Lung (tissue), 12 donors: ENCODE data around the gene GPR39. TPM values are rescaled to one million over a fixed set of nuclear protein-coding genes. Genes with fewer than 3 reads are reported as not detected.

Source experiments
- ATAC-seq: fragments of 200-7000 bp; cut with Tn5 transposase; one replicate; pipeline ENCODE4 v1.9.1; 2020; ENCODE audit warnings: moderate number of reproducible peaks; ENCODE audit not compliant: insufficient read depth, low FRiP score
- DNase-seq, 3 donors: peaks; one replicate each; pipeline ENCODE4 v3.0.0-alpha.2; 2013 to 2017
- H3K27ac ChIP-seq, 2 donors: one replicate each; pipeline ENCODE4 v1.5.1; 2013; ENCODE audit warnings: mild to moderate bottlenecking in 2 of 2, moderate library complexity in 2 of 2, control low read depth in 1 of 2, inconsistent platforms in 1 of 2, low read depth in 1 of 2, low read length in 1 of 2
- H3K27me3 ChIP-seq, 3 donors: one replicate each; pipeline ENCODE4 v1.5.1; 2013; ENCODE audit warnings: low read length in 2 of 3; ENCODE audit not compliant: control insufficient read depth in 3 of 3, insufficient read depth in 3 of 3
- H3K36me3 ChIP-seq, 4 donors: one replicate each; pipeline ENCODE4 v1.5.1; 2013; ENCODE audit warnings: low read length in 4 of 4, mild to moderate bottlenecking in 1 of 4, moderate library complexity in 1 of 4; ENCODE audit not compliant: control insufficient read depth in 4 of 4, insufficient read depth in 4 of 4
- H3K4me1 ChIP-seq, 5 donors: one replicate each; pipeline ENCODE4 v1.5.1; 2013; ENCODE audit warnings: low read length in 5 of 5, mild to moderate bottlenecking in 2 of 5, moderate library complexity in 1 of 5; ENCODE audit not compliant: control insufficient read depth in 5 of 5, insufficient read depth in 5 of 5
- H3K4me3 ChIP-seq: one replicate; pipeline ENCODE4 v1.5.1; 2013; ENCODE audit warnings: mild to moderate bottlenecking, control low read depth, moderate library complexity
- H3K9ac ChIP-seq, 2 donors: one replicate each; pipeline ENCODE4 v1.5.1; 2013; ENCODE audit warnings: low read length in 2 of 2, control low read depth in 1 of 2; ENCODE audit not compliant: insufficient read depth in 1 of 2
- H3K9me3 ChIP-seq, 4 donors: one replicate each; pipeline ENCODE4 v1.5.1; 2013; ENCODE audit warnings: low read length in 3 of 4, mild to moderate bottlenecking in 1 of 4, moderate library complexity in 1 of 4; ENCODE audit not compliant: control insufficient read depth in 4 of 4, insufficient read depth in 3 of 4
- WGBS, 2 donors: extraction: QIAGEN DNeasy Blood & Tissue Kit; methylation state at CpG; one replicate each; pipeline ENCODE4 v1.1.7; 2013; 5-methylcytosine and 5-hydroxymethylcytosine counted together
- polyA plus RNA-seq, 2 donors: library from polyadenylated mRNA; stranded (reverse); fragments of 200-250 nt; gene quantifications; one replicate each; pipeline ENCODE4 v1.2.1, GENCODE V29; 2013
- total RNA-seq, 2 donors: library from RNA; depleted of rRNA in 1 of 2; stranded (reverse); fragments of >200 nt in 1 of 2; gene quantifications; one replicate each; pipeline ENCODE4 v1.2.1, GENCODE V29; 2014 to 2021
- TF ChIP-seq, protein P1 (sequence below): IDR thresholded peaks from 2 replicates; pipeline ENCODE4 v1.5.1; 2012; ENCODE audit warnings: mild to moderate bottlenecking; ENCODE audit errors: control extremely low read depth, extremely low read depth
- donor health status: control.
- donor health status: control.
- donor health status: Bipolar disorder and iron deficiency.
- donor health status: healthy.
- donor health status: DM: yes; HTN: yes; CAD: no.

Gene GPR39
- total and polyA plus RNA-seq, 4 donors: 5.8 to 15.3 (median 11.1) TPM

DNA sequence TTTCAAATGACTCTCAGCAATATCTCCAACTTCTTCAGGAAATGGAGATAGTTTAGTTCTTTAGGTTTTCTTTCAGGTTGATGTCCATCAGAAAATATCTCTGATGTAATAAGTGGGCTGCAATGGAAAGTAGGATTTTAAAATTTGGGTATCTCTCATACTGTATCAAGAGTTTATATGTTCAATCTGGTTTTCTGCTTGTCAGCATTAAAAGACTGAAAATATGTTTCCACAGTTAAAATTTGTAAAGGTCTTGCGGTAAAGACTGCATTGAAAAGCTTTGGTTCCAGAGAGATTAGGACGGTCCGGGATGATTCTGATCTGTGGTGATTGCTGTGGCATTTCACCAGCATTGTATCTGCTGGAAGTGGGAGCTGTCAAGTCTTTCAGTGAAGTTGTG, 170.2 kb downstream of the GPR39 start:
- H3K27me3 ChIP-seq: no peaks in the 10 kb centered on the region
- ATAC-seq (no peak), DNase-seq (no peak)
- no peaks in the 10 kb centered on the region for H3K36me3 ChIP-seq
- H3K4me1 ChIP-seq: peaks cover 0 to 6% (median 0%) of the 10 kb centered on the region in 5 donors
- 93 to 94% methylated on average over 3 of the region's 3 CpGs for WGBS, 2 donors
- TF ChIP-seq, protein P1, sequence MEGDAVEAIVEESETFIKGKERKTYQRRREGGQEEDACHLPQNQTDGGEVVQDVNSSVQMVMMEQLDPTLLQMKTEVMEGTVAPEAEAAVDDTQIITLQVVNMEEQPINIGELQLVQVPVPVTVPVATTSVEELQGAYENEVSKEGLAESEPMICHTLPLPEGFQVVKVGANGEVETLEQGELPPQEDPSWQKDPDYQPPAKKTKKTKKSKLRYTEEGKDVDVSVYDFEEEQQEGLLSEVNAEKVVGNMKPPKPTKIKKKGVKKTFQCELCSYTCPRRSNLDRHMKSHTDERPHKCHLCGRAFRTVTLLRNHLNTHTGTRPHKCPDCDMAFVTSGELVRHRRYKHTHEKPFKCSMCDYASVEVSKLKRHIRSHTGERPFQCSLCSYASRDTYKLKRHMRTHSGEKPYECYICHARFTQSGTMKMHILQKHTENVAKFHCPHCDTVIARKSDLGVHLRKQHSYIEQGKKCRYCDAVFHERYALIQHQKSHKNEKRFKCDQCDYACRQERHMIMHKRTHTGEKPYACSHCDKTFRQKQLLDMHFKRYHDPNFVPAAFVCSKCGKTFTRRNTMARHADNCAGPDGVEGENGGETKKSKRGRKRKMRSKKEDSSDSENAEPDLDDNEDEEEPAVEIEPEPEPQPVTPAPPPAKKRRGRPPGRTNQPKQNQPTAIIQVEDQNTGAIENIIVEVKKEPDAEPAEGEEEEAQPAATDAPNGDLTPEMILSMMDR: no peak
- no peak overlapping the region for H3K9ac ChIP-seq
- H3K4me3 ChIP-seq: no peak overlapping the region
- no peak overlapping the region for H3K27ac ChIP-seq
- H3K9me3 ChIP-seq: peaks cover 0 to 2% (median 0%) of the 10 kb centered on the region in 4 donors

DNA sequence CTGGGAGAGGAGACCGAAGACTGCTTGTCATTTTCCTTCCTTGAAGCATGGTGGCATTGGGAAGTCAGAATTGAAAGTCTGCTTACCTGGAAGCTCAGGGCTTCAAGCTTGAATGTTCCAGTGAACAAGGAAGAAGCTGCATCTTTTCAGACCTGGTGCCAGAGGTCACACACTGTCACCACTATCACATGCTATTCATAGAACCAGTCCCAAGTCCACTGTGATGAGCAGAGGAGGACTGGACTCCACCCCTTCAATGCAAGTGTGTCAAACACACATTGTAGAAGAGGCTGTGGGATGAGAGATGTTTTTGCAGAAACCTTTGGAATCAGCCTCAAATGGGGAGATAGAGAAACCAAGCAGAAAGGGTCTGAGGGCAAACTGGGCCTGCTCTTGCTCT, 172.0 kb downstream of the GPR39 start:
- H3K4me1 ChIP-seq: no peaks in the 10 kb centered on the region
- H3K27me3 ChIP-seq: no peaks in the 10 kb centered on the region
- H3K9ac ChIP-seq: no peak overlapping the region
- no peaks in the 10 kb centered on the region for H3K9me3 ChIP-seq
- H3K4me3 ChIP-seq: no peak overlapping the region
- no peak overlapping the region for H3K27ac ChIP-seq
- TF ChIP-seq, protein P1: no peak
- no peak for DNase-seq
- H3K36me3 ChIP-seq: no peaks in the 10 kb centered on the region
- WGBS, 2 donors: 79 to 92% methylated on average over 1 of the region's 1 CpG
- no peak for ATAC-seq

DNA sequence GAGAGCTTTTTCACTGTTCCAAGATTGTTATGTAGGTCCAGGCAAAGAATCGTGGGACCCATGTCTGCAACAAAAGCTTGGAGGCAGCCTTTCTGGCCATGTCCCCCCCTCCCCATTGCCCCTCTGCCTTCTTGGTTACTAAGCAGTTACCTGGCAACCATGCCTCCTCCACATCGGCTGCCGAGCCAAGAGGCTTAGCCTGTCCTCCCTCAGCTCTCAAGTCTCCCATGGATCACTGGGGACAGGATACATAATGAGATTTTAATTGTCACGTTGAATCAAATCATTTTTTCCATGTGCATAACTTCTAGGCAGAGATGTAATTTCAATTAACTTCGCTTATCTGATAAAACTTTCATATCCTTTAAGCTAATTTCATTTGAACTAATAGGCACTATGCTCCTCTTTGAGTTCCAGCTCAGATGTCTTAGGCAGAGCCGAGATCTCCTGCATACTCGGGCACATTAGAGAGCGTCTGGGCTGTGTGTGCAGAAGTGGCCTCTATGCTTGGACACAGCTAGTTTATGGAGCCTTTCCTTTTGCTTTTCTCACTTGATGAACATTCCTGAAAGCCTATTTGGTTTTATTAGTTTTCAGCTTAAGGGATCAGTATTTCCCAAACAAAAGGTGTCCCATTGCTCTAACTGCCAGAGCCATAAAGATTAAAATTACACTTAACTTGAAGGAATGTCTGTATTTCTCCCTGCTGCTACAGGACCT, 172.7 kb downstream of the GPR39 start:
- ATAC-seq: no peak
- TF ChIP-seq, protein P1: no peak
- Histone ChIP-seq H3K36me3 (no peaks in the 10 kb centered on the region), H3K4me3 (no peak overlapping the region), H3K27me3 (no peaks in the 10 kb centered on the region), H3K4me1 (no peaks in the 10 kb centered on the region), H3K9ac (no peak overlapping the region), H3K27ac (no peak overlapping the region), H3K9me3 (no peaks in the 10 kb centered on the region)
- WGBS, 2 donors: 67 to 68% methylated on average over 8 of the region's 8 CpGs
- DNase-seq: peak in 2 of 3 donors; percentile 12 to 32

- Histone ChIP-seq H3K27me3 (no peaks in the 10 kb centered on the region), H3K27ac (no peak overlapping the region), H3K9ac (no peak overlapping the region), H3K4me3 (no peak overlapping the region), H3K4me1 (no peaks in the 10 kb centered on the region), H3K36me3 (no peaks in the 10 kb centered on the region), H3K9me3 (no peaks in the 10 kb centered on the region)
- ATAC-seq: no peak
- DNase-seq: no peak
- TF ChIP-seq, protein P1: no peak
Observed at GRCh38 chr2:132589966-132590365, 173.4 kb downstream of the GPR39 start.
